ENCODE results near the gene ZNF791. TPM values are rescaled to one million over a fixed set of nuclear protein-coding genes. Genes with fewer than 3 reads are reported as not detected.

ZNF791 gene
- total and polyA plus RNA-seq, 2 of the 13 experiments (the other 11 are each of a cell fraction or from before 2014, with no cell fraction given), result 12.8 to 17.4 TPM

- TF ChIP-seq SNAPC5 (CRISPR knock-in tag; IDR thresholded peaks at IDR 0.05; ENCODE audit: borderline replicate concordance) (no peak), NR2F6 (IDR thresholded peaks at IDR 0.05) (no peak), NR2F6 (CRISPR knock-in tag; IDR thresholded peaks at IDR 0.05) (peak; percentile 36; the same call in 1 of the 2 replicates), ZNF570 (CRISPR knock-in tag; IDR thresholded peaks at IDR 0.05; ENCODE audit: borderline replicate concordance) (no peak), NCOA2 (CRISPR knock-in tag; IDR thresholded peaks at IDR 0.05) (no peak), ZNF407 (CRISPR knock-in tag; IDR thresholded peaks at IDR 0.05; ENCODE audit: not compliant biosample characterization) (no peak), TBL1XR1 (IDR thresholded peaks at IDR 0.05; ENCODE audit: borderline replicate concordance, low read length, partially characterized antibody) (no peak), ZNF605 (CRISPR knock-in tag; IDR thresholded peaks at IDR 0.05) (0 out of 2 replicates have a peak, but pooled peaks have one; percentile 22), FOSL1 (CRISPR knock-in tag; IDR thresholded peaks at IDR 0.05; ENCODE audit: borderline replicate concordance) (no peak), SMC3 (IDR thresholded peaks at IDR 0.05; ENCODE audit: low read length) (peak; percentile 83), HNRNPH1 (optimal IDR thresholded peaks at IDR 0.05; ENCODE audit: low read depth, low read length) (no peak), TFAP4 (IDR thresholded peaks at IDR 0.05; ENCODE audit: borderline replicate concordance, low read depth) (no peak; the same call in 1 of the 2 replicates), MEIS1 (CRISPR knock-in tag; IDR thresholded peaks at IDR 0.05; ENCODE audit: borderline replicate concordance) (no peak), ZNF574 (CRISPR knock-in tag; IDR thresholded peaks at IDR 0.05) (0 out of 2 replicates have a peak, but pooled peaks have one; percentile 40)
Measured at GRCh38 chr19:12564016-12564664, 46.6 kb upstream of the ZNF791 start (continued).
